CD4-positive, alpha-beta T cell treated with Interleukin-21 for 1 hour (primary cell): ENCODE results near the gene TREML2.

Source experiments
- DNase-seq: peaks from one replicate; pipeline ENCODE4 v3.0.0-alpha.2; 2020

The TREML2 gene

DNA sequence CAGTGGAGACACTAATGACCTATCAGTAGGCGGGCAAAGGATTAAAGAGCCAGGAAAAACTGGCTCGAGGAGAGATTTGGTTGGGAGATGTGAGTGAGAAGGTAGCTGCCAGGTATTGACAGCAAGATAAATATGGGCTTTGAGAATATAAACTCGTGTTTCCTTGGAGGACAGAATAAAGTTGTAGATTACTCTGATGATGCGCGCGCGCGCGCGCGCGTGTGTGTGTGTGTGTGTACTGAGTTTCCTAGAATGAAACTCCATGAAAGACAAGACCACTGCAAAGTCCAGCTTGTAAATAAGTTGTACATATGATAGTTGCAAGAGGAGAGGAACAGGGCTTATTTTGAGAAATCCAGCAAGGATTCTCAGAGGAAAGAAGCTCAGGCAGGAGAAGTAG, 24.8 kb downstream of the TREML2 start:
- DNase-seq, result no peak

DNA sequence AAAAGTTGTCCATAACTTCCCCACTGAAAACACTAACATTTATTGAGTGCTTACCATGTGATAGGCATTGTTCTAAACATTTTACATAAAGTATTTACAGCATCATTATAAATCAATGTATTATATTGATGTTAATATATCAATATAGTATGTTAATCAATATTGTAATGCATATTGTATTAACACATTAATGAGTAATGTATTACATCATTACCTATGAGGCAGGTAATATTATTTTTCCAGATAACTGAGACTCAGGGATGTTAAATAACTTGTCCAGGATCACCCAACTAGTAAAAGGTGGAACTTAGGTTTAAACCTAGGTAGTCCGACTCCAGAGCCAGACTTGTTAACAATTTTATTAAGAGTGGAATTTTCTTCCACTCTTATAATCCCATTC, 25.9 kb downstream of the TREML2 start:
- DNase-seq, result no peak

DNA sequence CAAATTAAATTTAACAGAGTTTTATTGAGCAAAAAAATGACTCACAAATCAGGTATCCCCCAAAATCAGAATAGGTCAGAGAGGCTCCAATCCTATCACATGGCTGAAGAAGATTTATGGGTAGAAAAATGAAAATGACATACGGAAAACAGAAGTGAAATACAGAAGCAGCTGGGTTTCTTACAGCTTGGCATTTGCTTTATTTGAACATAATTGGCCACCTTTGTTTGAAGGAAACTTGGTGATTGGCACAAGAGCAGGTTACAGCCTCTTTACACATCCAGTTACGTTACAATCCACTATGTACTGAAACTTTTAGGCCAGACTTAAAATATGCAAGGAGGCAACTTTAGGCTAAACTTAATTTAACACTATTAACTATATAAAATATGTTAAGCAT, 26.3 kb downstream of the TREML2 start:
- no peak for DNase-seq

DNA sequence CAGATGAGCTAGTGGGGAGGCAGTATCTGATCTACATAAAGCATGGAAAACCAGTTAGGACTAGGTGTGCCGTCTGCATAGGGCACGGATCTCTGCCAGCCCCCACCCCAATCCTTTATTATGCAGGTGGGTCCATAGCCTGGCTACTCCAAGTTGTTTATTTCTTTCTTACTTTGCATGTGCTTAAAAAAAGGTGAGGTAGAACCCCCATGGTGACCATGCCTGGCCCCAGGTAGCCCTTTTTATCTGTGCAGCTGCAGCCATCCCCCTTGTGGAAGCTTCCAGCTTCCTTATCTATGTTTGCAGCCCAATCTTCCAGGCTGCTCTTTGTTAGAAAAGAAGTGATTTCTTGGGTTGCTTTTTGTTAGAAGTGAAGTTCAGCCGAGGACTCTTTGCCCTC, 29.0 kb downstream of the TREML2 start:
- no peak for DNase-seq

DNA sequence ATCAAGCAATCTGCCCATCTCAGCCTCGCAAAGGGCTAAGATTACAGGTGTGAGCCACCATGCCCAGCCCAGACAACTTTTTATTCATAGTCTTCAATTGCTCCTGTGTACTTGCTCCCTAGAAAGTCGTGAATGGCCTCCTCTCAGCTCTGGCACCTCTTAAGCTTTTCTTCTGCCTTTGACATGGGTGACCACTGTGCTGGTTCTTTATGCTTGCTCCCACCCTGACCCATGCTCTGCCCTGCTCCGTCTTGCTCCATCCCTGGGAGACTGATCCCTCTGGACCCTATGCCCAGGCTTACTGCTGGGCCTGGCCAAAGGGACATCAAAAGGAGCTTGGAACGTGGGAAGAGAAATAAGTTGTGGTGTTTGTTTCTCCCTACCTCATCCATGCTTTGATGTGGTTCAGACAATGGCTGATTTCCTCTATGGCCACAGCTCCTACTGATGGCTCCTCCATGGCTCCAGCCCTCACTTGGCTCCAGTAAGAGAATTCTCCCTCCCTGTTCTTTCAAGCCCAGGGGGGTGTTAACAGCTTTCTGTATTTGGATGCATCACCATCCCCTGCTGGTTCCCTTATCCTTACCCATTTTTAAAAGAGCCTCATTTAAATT, 30.3 kb downstream of the TREML2 start:
- DNase-seq, result no peak

DNA sequence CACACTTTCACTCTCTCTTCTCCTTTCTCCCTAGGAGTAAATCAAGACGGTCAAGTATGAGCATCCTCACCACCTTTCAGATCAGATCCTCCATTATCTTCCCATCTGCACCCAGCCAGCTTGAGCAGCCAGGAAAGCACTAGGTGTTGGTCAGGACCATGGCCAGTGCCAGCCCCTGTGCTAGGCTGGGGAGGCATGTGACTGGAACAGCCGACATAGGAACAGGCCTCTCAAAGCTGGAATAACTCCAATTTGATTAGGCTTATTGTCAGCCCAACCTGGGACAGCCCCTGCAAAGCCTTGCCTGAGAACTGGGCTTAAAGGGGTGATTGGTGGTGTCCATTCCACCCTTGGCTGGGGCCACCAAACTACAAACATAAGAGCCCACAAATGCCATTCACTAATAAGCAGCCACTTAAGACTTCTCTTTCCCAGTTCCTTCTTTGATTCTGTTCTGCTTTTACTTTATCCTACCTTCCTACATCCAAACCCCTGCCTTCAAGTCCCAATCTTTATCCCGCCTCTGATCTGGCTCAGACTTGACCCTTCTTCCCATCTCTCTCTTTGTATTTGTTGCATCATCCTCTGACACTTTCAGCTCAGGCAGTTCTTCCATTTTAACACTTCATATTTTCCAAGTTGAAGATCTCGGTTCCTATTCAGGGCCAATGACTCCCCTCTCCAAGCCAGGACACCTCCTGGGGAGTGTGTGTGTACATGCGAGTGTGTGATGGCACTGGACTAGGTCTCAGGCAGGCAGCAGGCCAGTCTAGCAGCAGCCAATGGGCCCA, 33.6 kb downstream of the TREML2 start:
- DNase-seq, result no peak

DNA sequence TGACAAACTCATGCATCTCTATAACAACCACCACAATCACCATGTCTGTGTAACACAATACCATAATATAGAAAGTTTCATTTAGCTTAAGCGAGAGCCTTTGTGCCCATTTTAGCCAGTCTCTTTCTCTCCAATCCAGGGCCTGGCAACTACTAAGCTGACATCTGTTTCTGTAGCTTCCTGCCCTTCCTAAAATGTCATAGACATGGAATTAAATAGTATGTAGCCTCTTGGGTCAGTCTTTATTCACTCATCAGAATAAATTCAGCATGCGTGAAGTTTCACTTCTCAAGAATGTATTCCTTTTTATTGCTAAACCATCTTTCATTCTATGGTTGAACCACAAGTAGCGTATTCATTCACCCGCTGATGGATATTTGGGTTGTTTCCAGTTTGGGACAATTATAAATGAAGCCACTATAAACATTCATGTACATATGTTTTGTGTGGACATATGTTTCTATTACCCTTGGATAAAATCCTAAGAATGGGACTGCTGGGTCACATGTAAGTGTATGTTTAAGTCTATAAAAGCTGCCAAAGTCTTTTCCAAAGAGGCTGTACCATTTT, 36.3 kb downstream of the TREML2 start:
- no peak for DNase-seq

DNA sequence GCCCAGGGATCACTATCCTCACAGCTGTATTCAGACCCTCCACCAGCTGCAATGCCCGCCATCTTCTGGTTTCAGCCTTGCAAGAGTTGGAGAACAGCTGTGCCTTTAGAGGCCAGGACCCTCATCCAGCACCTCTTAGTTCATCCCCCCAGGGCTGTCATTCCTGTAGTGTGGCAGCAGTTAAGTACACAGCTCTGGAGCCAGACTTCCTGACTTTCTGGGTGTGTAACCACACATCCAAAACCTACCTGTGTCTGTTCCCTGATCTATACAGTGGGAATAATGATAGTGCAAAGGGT, 37.6 kb downstream of the TREML2 start:
- no peak for DNase-seq

DNA sequence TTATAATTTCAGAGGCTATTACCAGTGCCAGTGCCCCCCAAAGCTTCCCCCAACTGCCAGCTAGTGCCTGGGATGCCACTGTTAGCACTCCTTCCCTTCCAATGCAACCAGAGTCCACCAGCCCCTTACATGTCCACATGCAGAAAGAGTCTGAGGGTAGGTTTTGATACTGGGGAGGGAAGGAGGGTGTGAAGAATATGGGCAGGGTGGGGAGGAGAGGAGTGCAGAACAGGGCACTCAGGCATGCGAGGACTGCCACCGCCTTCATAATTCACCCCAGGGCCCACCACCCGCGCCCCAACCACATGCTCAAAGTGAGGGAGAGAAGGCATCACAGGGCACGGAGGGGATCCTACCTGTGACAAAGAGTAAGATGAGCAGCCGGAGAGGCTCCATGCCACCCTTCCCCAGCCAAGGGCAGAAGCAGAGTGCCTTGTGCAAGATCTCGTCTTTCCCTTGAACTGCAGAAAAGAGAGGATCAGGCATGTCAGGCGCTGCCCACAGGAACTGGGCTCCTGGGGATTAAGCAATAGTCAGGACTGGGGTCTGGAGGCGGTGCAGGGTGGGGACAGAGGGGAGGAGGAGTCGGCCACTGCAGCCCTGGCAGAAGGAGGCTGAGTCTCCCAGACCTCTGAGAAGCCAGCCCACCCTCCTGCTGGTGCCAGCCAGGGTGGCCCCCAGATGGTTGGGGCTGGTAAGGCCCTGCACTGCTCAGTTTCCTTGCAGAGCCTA, 38.1 kb downstream of the TREML2 start, which contains the start of gene TREM2:
TREM2 (minus strand) TSS at position 430 of the 732 bp plus-strand sequence; CDS start at position 396, 34 bp downstream.
- DNase-seq, result no peak

DNA sequence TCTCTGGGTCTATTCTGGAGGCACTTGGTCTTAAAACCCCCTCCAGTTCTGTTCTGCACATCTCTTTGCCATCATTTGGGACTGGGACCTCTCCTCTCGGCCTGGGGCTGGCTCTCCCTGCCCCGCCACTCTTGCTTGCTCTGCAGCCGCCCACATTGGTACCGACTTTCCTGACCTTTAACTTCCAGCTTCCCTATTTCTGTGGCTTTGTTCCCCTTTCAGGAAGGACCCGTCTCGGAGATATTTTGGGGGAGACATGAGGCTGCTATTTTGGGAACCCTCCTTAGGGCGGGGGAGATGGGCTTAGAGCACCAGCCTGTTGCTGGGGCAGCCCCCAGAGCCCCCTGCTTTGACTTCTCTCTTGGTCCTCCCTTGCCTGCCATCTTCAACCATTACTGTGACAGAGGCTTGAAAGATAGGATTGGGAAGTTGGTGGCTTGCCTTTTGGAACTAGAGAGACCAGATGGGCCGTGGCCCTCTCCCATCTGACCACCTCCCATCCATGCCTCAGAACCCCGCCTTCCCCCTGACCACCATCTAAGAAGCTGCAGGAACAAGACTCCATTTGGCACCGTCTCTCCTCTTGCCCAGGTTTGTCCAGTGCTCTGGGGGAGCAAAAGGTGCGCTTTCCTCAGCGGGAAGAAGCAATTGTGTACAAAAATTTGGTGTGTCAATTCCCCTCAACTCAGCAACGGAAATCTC, 38.9 kb downstream of the TREML2 start:
- no peak for DNase-seq

DNA sequence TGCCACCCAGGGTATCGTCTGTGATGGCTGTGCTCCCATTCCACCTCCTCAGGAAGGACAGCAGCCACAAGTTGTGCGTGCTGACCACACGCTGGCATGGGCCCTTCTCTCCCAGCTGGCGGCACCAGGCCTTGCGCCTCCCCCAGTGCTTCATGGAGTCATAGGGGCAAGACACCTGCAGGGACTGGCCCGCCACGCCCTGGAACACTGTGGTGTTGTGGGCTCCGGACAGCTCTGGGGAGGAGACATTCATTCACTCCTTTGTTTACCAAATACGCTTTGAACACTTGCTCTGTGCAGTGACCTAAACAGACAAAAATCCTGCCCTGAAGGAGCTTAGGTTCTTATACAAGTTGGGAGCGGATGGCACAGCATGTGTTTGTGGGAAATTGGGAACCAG, 39.6 kb downstream of the TREML2 start:
- no peak for DNase-seq

DNA sequence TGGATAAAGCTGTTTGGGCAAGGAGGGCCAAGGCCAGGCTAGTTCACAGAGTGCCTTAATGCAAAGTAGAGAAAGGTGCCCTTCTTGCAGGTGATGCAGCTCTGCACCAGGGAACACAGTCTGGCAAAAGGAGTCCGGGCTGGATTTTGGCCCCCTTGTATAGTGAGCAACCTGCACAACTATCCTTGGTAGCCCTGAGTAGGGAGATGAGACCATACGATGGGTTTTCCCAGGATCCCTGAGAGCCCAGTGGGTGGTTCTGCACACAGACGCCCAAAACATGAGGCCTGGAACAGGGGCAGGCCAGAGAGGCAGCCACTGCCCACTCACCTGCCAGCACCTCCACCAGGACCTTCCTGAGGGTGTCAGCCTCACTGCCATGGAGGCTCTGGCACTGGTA, 40.0 kb downstream of the TREML2 start:
- DNase-seq, result no peak

DNA sequence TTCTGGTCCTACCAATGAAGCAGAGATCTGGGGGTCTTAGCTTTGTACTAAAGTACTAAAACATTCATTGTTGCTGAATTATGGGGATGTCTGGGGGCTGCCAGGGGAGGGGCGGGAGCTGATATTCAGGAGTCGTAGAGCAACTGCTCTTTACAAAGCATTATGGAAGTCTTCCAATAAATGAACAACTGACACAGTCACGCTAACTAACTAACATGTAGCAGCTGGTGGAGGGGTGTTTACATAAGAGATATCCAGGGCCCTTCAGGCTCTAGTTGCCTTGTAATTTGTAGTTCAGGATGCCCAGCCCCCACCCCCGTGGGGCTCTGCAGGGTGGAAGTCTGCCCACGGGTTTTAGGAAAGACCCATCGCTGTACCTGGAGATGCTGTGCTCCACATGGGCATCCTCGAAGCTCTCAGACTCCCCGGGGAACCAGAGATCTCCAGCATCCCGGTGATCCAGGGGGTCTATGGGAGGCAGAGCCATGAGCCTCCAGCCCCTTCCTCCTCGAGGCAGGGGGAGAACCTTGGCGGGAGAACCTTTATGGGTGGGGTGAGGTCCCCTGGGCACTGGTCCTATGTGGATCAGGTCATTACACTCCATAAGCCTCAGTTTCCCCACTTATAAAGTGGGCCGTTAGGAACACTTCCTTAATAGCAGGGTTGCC, 41.4 kb downstream of the TREML2 start:
- DNase-seq, result no peak

DNA sequence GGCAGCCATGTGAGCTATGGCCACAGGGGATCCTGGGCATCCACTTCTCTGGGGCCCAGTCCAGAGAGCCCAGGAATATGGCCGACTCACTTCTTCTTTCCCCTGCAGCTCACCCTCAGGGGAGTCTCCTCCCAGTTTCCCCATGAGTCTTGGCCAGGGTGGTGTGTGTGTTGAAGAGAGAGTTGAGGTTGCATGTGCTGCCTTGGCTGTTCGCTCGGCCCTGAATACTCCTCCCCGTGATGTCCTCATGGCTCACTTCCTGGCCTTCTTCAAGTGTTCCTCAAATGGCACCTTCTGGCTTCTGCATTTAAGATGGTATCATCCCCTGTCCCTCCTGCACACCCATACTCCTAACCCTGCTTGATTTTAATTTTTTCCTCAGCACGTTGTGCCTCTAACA, 43.6 kb downstream of the TREML2 start:
- no peak for DNase-seq

DNA sequence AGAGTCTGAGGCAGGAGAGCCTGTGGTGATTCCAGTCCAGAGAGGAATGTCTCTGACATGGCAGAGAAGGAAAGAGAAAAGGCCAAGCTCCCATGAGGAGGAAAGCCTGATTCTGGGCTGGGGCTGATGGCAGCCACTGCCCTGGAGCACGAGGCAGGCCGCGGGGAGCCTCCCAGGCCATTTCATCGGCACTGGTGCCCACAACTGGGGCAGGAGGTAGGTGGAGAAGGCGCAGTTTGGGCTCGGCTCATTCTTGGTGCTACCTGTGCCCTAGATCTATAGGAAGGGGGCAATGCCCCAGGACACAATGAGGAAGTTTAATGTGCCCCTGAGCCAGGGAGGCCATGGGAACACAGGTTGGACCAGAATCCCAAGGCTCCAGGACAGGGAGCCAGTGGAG, 44.2 kb downstream of the TREML2 start:
- DNase-seq, result no peak

DNA sequence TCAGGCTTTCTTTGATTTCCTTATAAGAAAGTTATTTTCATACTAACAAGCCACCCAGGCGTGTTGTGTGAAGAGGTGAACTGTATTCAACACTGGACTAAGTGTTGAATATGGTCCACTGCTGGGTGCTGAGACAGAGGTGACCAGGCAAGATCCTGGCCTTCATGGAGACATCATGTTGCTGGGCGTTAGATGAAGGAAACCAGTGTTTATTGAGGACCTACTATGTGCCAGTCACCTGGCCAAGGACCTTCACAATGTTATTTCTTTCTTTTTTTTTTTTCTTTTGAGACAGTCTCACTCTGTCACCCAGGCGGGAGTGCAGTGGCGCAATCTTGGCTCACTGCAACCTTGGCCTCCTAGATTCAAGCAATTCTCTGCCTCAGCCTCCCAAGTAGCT, 44.9 kb downstream of the TREML2 start:
- DNase-seq, result no peak

DNA sequence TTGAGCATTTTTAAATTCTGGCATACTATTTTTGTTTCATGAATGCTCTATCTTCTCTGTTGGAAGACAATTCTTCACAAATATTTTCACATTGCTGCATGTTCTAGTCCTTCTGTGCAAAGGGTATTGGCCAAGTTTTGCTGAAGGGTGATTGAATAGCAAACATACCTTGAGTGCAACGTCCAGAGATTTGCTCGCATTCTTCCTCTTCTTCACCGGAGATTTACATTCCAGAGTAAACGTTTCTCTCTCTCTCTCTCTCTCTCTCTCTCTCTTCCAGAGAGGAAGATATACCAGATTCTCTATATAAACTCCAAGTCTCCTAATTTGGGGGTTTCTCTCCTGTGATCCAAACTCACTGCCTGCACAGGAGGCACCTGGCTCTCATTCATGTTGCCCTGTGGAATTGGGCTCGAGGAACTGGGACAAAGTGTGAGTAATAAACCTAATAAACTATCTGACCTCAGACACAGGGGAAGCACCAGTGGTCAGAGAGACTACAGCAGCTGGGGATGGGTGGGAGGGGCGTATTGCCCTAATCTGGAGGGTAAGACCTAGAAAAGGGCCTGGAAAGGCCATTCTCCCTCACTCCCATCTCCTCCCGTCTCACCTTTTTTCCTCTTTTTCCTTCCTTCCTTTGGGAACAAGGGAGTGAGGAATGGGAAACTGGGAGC, 45.7 kb downstream of the TREML2 start:
- DNase-seq, result no peak

DNA sequence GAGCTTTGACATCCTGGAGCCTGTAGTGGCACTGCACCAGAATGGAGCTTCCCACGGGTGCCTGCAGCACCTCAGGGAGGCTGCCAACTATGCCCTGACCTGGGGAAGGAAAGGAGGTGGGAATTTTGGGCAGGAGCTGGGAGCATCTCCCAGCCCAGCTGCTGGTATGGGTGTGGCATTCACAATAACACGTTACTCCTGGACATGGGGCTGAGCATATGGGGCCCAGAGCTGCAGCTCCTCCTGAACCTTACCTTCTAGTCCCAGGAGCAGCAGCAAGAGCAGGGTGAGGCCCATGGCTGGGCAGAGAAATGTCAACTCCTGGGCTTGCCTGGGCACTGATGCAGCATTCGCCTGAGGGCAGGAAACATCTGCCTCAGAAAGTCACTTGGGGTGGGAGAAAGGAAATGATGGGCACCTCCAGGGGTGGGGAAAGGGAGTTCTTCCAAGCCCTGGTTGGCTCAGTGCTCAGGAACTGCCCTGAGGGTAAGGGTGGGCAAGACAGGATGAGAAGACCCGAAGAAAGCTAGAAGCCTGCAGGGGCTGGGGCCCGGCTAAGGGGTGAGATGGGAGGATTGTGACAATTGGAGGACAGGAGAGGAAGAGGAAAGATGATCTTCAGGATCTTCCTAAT, 46.8 kb downstream of the TREML2 start, which contains the start of gene TREML1:
TREML1 (minus strand) TSS at position 356 of the 634 bp plus-strand sequence; CDS start at position 297, 59 bp downstream.
- DNase-seq, result no peak

DNA sequence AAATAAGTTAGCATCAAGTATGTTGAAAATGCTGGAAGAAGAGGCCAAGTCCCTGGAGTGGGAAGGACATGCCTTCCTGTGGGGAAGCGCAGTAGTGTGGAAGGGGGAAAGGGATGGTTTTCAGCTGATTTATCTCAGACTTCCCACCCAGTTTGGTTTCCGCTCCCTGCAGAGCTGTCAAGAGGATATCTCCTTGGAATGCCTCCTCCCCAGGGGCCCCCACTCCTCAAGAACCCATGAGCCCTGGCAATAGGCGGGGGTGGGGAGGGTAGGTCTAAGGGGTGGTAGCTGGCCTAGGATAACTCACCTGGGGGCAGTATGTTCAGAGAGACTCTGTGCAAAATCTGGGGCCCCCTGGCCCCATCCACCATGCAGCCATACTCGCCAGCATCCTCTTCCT, 47.5 kb downstream of the TREML2 start:
- DNase-seq, result no peak

DNA sequence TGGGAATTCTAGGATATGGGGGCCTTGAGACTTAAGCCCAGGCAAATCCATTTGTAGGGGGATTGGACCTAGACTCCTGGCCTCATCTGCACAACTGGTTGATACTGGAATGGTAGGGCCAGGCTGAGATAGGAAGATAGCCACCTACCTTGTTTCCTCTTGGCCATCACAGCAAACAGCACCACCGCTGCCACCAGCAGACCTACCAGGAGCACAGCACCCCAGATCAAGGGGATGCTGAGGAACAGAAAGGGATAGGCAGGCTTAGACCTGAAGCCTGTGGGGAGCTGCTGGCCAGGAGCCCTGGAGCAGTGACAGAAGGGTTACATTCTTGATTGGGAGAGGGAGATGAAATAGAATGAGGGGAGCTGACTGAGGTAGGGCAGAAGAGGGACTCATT, 50.3 kb downstream of the TREML2 start:
- no peak for DNase-seq

DNA sequence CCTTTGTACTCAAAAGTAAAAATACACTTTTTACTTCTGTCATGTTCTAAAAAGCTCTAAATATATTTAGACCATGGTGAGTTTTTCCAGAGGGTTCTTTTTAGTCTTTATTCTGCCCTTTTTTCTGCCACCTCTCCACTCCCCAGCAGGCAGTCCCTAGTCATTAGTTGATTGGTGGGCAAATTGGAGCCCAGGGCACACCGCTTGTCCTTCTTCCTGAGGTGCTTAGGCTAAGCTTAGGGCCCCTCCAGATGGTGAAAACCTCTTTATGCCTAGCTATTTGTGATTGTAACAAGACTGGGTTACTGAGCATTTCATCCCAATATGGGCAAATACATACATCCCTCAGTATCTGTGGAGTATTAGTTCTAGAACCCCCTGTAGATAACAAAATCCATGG, 53.0 kb downstream of the TREML2 start:
- no peak for DNase-seq
